ENCODE measurements around the gene UNC50.

DNA sequence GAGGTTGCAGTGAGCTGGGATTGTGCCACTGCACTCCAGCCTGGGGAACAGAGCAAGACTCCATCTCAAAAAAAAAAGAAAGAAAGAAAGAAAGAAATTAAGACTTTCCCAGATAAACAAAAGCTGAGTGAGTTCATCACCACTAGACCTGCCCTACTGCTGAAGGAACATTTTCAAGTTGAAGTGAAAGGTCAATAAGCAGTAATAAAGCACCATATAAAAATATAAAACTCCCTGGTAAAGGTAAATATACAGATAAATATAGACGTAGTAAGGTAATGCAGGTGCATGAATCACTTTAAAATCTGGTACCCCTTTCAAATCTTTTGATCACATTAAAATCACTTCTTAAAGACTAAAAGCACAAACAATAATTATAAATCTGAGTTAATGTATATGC lies 42.6 kb downstream of the UNC50 start:
- TF ChIP-seq, protein P1, sequence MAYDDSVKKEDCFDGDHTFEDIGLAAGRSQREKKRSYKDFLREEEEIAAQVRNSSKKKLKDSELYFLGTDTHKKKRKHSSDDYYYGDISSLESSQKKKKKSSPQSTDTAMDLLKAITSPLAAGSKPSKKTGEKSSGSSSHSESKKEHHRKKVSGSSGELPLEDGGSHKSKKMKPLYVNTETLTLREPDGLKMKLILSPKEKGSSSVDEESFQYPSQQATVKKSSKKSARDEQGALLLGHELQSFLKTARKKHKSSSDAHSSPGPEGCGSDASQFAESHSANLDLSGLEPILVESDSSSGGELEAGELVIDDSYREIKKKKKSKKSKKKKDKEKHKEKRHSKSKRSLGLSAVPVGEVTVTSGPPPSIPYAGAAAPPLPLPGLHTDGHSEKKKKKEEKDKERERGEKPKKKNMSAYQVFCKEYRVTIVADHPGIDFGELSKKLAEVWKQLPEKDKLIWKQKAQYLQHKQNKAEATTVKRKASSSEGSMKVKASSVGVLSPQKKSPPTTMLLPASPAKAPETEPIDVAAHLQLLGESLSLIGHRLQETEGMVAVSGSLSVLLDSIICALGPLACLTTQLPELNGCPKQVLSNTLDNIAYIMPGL (CRISPR knock-in tag; IDR thresholded peaks at IDR 0.05; ENCODE audit: borderline replicate concordance) = no peak
- TF ChIP-seq CTCF (IDR thresholded peaks at IDR 0.05) (no peak), EP300 (IDR thresholded peaks at IDR 0.05) (no peak), NPAS2 (CRISPR knock-in tag; IDR thresholded peaks at IDR 0.05; ENCODE audit: borderline replicate concordance) (no peak), POLR2A (IDR thresholded peaks at IDR 0.05; ENCODE audit: low read length) (no peak), RAD21 (conservative IDR thresholded peaks at IDR 0.05 in 1 of 2, IDR thresholded peaks at IDR 0.05 in 1 of 2) (no peak), NFE2L2 (conservative IDR thresholded peaks at IDR 0.05; ENCODE audit: low read length) (no peak), PHF8 (IDR thresholded peaks at IDR 0.05; ENCODE audit: borderline replicate concordance, low read depth) (no peak)
